Upper lobe of left lung (tissue), 6 donors: ENCODE results near the gene PIGV. TPM values are rescaled to one million over a fixed set of nuclear protein-coding genes. Genes with fewer than 3 reads are reported as not detected.

Source experiments
- ATAC-seq, 2 donors: fragments of 200-7000 bp; cut with Tn5 transposase; one replicate each; pipeline ENCODE4 v1.9.1; 2022; ENCODE audit warnings: mild to moderate bottlenecking in 2 of 2, moderate library complexity in 2 of 2; ENCODE audit not compliant: low FRiP score in 2 of 2
- DNase-seq, 2 donors: peaks; one replicate each; pipeline ENCODE4 v3.0.0-alpha.2; 2019 to 2020
- H3K27ac ChIP-seq, 4 donors: fragments of 200-600 bp; sonication (generic); one replicate each; pipeline ENCODE4 v1.5.1; 2016 to 2019
- H3K27me3 ChIP-seq, 4 donors: fragments of 200-600 bp; sonication (generic); one replicate each; pipeline ENCODE4 v1.5.1; 2017 to 2019
- H3K36me3 ChIP-seq, 4 donors: fragments of 200-600 bp; sonication (generic); one replicate each; pipeline ENCODE4 v1.5.1; 2016 to 2019
- H3K4me1 ChIP-seq, 4 donors: fragments of 200-600 bp; sonication (generic); one replicate each; pipeline ENCODE4 v1.5.1; 2018 to 2019
- H3K4me3 ChIP-seq, 4 donors: fragments of 200-600 bp; sonication (generic); one replicate each; pipeline ENCODE4 v1.5.1; 2017 to 2019; ENCODE audit warnings: mild to moderate bottlenecking in 2 of 4, moderate library complexity in 1 of 4
- H3K9me3 ChIP-seq, 4 donors: fragments of 200-600 bp; sonication (generic); one replicate each; pipeline ENCODE4 v1.5.1; 2018 to 2019
- EP300 ChIP-seq, 4 donors: sonication (generic); formaldehyde crosslinking; IDR thresholded peaks; one replicate each; pipeline ENCODE4 v1.5.1; 2017; ENCODE audit warnings: antibody characterized with exemption in 4 of 4, control low read depth in 2 of 4
- POLR2A ChIP-seq, 4 donors: fragments of 450-650 bp; IDR thresholded peaks; one replicate each; pipeline ENCODE4 v1.5.1; 2016 to 2017; ENCODE audit warnings: antibody characterized with exemption in 4 of 4, mild to moderate bottlenecking in 2 of 4
- POLR2AphosphoS5 ChIP-seq, 2 donors: sonication (generic); formaldehyde crosslinking; IDR thresholded peaks; one replicate each; pipeline ENCODE4 v1.5.1; 2017; ENCODE audit warnings: antibody characterized with exemption in 2 of 2
- WGBS, 2 donors: methylation state at CpG; one replicate each; pipeline ENCODE4 v1.1.5; 2017 to 2018; 5-methylcytosine and 5-hydroxymethylcytosine counted together
- total RNA-seq, 6 donors: library from RNA; depleted of rRNA in 4 of 6; stranded (reverse); fragments of >200 nt in 4 of 6; gene quantifications; one replicate each; pipeline versions ENCODE4 v1.1.0 to v1.2.1, GENCODE V29; 2016 to 2021
- TF ChIP-seq, protein P1 (sequence below), 6 experiments: fragments of 450-650 bp in 4 of 6; fragments of 200-600 bp in 2 of 6; sonication (generic) in 2 of 6; IDR thresholded peaks; one replicate each; pipeline ENCODE4 v1.5.1; 2016 to 2019; ENCODE audit warnings: antibody characterized with exemption in 6 of 6
- donor health status: DM: no; HTN: no; CAD: no; lungs with moderate emphysema.
- donor health status: DM: no; HTN: yes; CAD: no; lungs with severe emphysema.

The PIGV gene
- total RNA-seq, 6 donors from 2014 or later: 11.9 to 25.1 (median 17.5) TPM

DNA sequence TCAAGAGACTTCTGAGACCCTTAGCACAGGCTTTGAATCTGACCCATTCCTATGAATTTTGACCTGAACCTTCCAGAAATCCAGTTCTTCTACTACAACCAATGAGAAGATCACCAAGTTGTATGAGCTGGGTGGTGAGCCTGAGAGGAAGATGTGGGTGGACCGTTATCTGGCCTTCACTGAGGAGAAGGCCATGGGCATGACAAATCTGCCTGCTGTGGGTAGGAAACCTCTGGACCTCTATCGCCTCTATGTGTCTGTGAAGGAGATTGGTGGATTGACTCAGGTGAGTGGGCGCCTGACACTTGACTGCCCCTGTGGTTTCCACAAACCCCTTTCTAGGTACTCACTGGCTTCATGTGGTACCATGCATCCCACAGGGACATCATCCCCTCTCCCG lies 20.0 kb upstream of the PIGV start:
- ATAC-seq: no peak
- no peak for DNase-seq
- Histone ChIP-seq H3K4me1 (peaks cover 24 to 38% (median 35%) of the 10 kb centered on the region in 4 donors), H3K36me3 (peaks cover 45 to 97% (median 82%) of the 10 kb centered on the region in 4 donors), H3K9me3 (no peaks in the 10 kb centered on the region), H3K27ac (peak overlapping the region in 1 of 4 donors; percentile 13), H3K4me3 (no peak overlapping the region), H3K27me3 (no peaks in the 10 kb centered on the region)
- TF ChIP-seq POLR2AphosphoS5 (IDR thresholded peaks at IDR 0.05): no peak
- TF ChIP-seq, protein P1, sequence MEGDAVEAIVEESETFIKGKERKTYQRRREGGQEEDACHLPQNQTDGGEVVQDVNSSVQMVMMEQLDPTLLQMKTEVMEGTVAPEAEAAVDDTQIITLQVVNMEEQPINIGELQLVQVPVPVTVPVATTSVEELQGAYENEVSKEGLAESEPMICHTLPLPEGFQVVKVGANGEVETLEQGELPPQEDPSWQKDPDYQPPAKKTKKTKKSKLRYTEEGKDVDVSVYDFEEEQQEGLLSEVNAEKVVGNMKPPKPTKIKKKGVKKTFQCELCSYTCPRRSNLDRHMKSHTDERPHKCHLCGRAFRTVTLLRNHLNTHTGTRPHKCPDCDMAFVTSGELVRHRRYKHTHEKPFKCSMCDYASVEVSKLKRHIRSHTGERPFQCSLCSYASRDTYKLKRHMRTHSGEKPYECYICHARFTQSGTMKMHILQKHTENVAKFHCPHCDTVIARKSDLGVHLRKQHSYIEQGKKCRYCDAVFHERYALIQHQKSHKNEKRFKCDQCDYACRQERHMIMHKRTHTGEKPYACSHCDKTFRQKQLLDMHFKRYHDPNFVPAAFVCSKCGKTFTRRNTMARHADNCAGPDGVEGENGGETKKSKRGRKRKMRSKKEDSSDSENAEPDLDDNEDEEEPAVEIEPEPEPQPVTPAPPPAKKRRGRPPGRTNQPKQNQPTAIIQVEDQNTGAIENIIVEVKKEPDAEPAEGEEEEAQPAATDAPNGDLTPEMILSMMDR (IDR thresholded peaks at IDR 0.05): no peak
- no peak for TF ChIP-seq POLR2A (IDR thresholded peaks at IDR 0.05)
- no peak for TF ChIP-seq EP300 (IDR thresholded peaks at IDR 0.05)
- 74 to 94% methylated on average over 4 of the region's 4 CpGs for WGBS, 2 donors

DNA sequence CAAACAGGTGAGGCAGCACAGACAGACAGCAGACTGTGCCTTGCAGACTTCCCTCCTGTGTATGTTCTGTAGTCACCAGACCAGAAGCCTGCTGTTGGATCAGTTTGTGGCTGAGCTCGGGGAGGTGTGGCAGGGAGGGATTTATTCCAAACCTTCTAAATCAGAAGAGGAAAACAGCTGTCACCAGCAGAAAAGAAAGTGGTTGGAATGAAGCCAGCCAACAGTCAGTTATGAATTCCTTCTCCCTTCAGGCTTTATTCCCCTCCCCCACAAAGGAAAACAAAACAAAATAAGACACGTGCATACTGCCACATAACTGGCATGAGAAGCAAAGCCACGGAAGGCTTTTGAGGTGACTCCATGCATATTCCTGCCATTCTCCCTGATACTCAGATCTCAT lies 19.0 kb upstream of the PIGV start:
- TF ChIP-seq EP300 (IDR thresholded peaks at IDR 0.05) (no peak), POLR2AphosphoS5 (IDR thresholded peaks at IDR 0.05) (peak in 1 of 2 donors; percentile 12), POLR2A (IDR thresholded peaks at IDR 0.05) (no peak)
- TF ChIP-seq, protein P1 (IDR thresholded peaks at IDR 0.05): no peak
- Histone ChIP-seq H3K36me3 (peaks cover 47 to 97% (median 82%) of the 10 kb centered on the region in 4 donors), H3K27me3 (no peaks in the 10 kb centered on the region), H3K27ac (peak overlapping the region in 3 of 4 donors; percentile 45 to 48 (median 46)), H3K4me1 (peaks cover 24 to 38% (median 35%) of the 10 kb centered on the region in 4 donors), H3K9me3 (no peaks in the 10 kb centered on the region), H3K4me3 (no peak overlapping the region)
- 21 to 28% methylated on average over 3 of the region's 3 CpGs for WGBS, 2 donors
- no peak for DNase-seq
- no peak for ATAC-seq

DNA sequence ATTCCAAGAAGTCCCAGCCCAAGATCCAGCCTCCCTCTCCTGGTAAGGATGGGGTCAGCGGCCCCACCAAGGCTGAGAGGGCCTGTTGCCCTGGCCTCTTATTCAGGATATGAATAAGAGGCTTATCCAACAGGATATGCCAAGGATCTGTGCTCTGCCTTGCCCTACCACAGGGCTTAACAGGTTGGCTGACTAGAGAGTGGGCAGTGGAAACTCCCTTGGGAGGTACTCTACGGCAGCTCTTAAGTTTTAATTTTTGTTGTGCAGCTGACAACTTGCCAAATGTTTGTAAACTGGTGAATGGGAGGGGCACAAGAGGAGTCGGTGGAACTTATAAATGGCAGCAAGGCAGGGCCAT lies 16.5 kb upstream of the PIGV start:
- DNase-seq: no peak
- ATAC-seq: peak in 1 of 2 donors; percentile 19
- no peaks in the 10 kb centered on the region for H3K27me3 ChIP-seq
- H3K4me1 ChIP-seq: peaks cover 24 to 48% (median 35%) of the 10 kb centered on the region in 4 donors
- peak overlapping the region in 3 of 4 donors; percentile 11 to 63 (median 60) for H3K27ac ChIP-seq
- WGBS, 2 donors: 19 to 47% methylated on average over 2 to 3 of the region's 3 CpGs
- H3K36me3 ChIP-seq: peaks cover 50 to 98% (median 85%) of the 10 kb centered on the region in 4 donors
- no peak for TF ChIP-seq POLR2A (IDR thresholded peaks at IDR 0.05)
- TF ChIP-seq, protein P1 (IDR thresholded peaks at IDR 0.05): no peak
- TF ChIP-seq EP300 (IDR thresholded peaks at IDR 0.05): no peak
- no peak for TF ChIP-seq POLR2AphosphoS5 (IDR thresholded peaks at IDR 0.05)
- H3K4me3 ChIP-seq: no peak overlapping the region
- no peaks in the 10 kb centered on the region for H3K9me3 ChIP-seq

DNA sequence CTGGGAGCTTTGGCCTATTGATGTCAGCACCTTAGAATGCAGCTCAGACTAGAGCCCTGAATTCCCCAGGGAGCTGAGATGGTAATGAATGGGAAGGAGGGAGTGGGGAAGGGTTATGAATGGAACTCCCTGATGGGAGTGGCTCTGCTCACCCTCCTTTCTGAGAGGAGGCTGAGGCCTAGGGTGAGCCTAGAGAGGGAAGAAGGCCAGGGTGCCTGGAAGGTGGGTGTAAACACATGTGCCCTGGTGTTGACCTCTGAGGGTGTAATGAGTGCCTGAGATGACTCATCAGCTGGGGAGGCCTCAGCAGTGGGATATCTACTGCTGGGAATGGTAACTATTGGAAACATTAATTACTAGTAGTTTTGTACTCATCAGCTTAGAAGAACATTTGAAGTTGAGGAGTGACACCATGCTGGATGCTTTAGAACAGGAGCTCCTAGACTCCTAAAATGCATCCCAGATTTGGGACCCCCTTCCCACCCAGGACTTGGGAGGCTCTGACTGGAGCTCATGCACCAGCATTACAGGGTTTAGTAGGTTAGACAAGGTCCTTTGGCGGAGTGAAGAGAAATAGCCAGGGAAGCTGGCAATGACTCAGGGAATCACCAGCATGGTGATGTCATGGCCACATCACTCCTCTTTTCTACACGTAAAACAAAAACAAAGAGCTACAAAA lies 16.0 kb upstream of the PIGV start:
- 83 to 92% methylated on average over 2 of the region's 2 CpGs for WGBS, 2 donors
- Histone ChIP-seq H3K36me3 (peaks cover 49 to 98% (median 85%) of the 10 kb centered on the region in 4 donors), H3K4me3 (no peak overlapping the region), H3K27ac (peak overlapping the region in 3 of 4 donors; percentile 11 to 63 (median 60)), H3K9me3 (no peaks in the 10 kb centered on the region), H3K27me3 (no peaks in the 10 kb centered on the region), H3K4me1 (peaks cover 24 to 48% (median 35%) of the 10 kb centered on the region in 4 donors)
- TF ChIP-seq, protein P1 (IDR thresholded peaks at IDR 0.05): no peak
- TF ChIP-seq EP300 (IDR thresholded peaks at IDR 0.05): no peak
- TF ChIP-seq POLR2AphosphoS5 (IDR thresholded peaks at IDR 0.05): peak in 1 of 2 donors; percentile 26
- ATAC-seq: peak; percentile 43 to 83
- peak in 1 of 2 donors; percentile 64 for DNase-seq
